HEK293T (cell line): Measurements from ENCODE around the gene NLRP9.

Experiments used
- CTCF ChIA-PET: fragments of 350-600 bp; formaldehyde crosslinking; extraction: SDS; loops from one replicate; lab custom pipeline; 2021; ENCODE audit warnings: antibody characterized with exemption, inconsistent platforms; lab: Yijun Ruan, JAX
- POLR2A ChIA-PET: fragments of 350-600 bp; formaldehyde crosslinking; extraction: SDS; loops from one replicate; lab custom pipeline; 2020; ENCODE audit warnings: antibody characterized with exemption, inconsistent platforms; lab: Yijun Ruan, JAX
- DNase-seq: peaks from one replicate; pipeline ENCODE4 v3.0.0; 2012; ENCODE audit warnings: mixed read lengths; ENCODE audit errors: extremely low spot score
- ARNT ChIP-seq: fragments of 450-650 bp; IDR thresholded peaks from 2 replicates; pipeline ENCODE4 v1.6.1; 2017; ENCODE audit warnings: mild to moderate bottlenecking
- BHLHE40 ChIP-seq: fragments of 450-650 bp; IDR thresholded peaks from 2 replicates; pipeline ENCODE4 v1.6.1; 2016; ENCODE audit warnings: mild to moderate bottlenecking, moderate library complexity, borderline replicate concordance
- CTBP1 ChIP-seq: fragments of 450-650 bp; IDR thresholded peaks from 2 replicates; pipeline ENCODE4 v1.6.1; 2016; ENCODE audit warnings: borderline replicate concordance
- ELF4 ChIP-seq: fragments of 450-650 bp; IDR thresholded peaks from 2 replicates; pipeline ENCODE4 v1.6.1; 2017; ENCODE audit warnings: antibody characterized with exemption
- FOXA1 ChIP-seq: fragments of 450-650 bp; IDR thresholded peaks from 2 replicates; pipeline ENCODE4 v1.6.1; 2016; ENCODE audit warnings: mild to moderate bottlenecking
- FOXK2 ChIP-seq: fragments of 450-650 bp; IDR thresholded peaks from 2 replicates; pipeline ENCODE4 v1.6.1; 2016; ENCODE audit warnings: mild to moderate bottlenecking
- FOXM1 ChIP-seq: fragments of 450-650 bp; IDR thresholded peaks from 2 replicates; pipeline ENCODE4 v1.6.1; 2017; ENCODE audit warnings: mild to moderate bottlenecking, borderline replicate concordance
- HDGF ChIP-seq: fragments of 450-650 bp; IDR thresholded peaks from 2 replicates; pipeline ENCODE4 v1.6.1; 2017; ENCODE audit warnings: antibody characterized with exemption, borderline replicate concordance
- L3MBTL2 ChIP-seq: fragments of 450-650 bp; conservative IDR thresholded peaks from 2 replicates; pipeline ENCODE4 v1.6.1; 2016; ENCODE audit warnings: mild to moderate bottlenecking
- LEF1 ChIP-seq: fragments of 450-650 bp; IDR thresholded peaks from 2 replicates; pipeline ENCODE4 v1.6.1; 2017; ENCODE audit warnings: mild to moderate bottlenecking, borderline replicate concordance
- NFRKB ChIP-seq: fragments of 450-650 bp; IDR thresholded peaks from 2 replicates; pipeline ENCODE4 v1.6.1; 2016; ENCODE audit warnings: mild to moderate bottlenecking, moderate library complexity
- SP1 ChIP-seq: fragments of 450-650 bp; IDR thresholded peaks from 2 replicates; pipeline ENCODE4 v1.6.1; 2017
- SUZ12 ChIP-seq: fragments of 450-650 bp; IDR thresholded peaks from 2 replicates; pipeline ENCODE4 v1.6.1; 2016; ENCODE audit warnings: mild to moderate bottlenecking
- TARDBP ChIP-seq: fragments of 450-650 bp; IDR thresholded peaks from 2 replicates; pipeline ENCODE4 v1.6.1; 2016
- ZNF384 ChIP-seq: fragments of 450-650 bp; IDR thresholded peaks from 2 replicates; pipeline ENCODE4 v1.6.1; 2016
- TF ChIP-seq, protein P1 (sequence below): fragments of 450-650 bp; IDR thresholded peaks from 2 replicates; pipeline ENCODE4 v1.6.1; 2016

NLRP9 gene

DNA sequence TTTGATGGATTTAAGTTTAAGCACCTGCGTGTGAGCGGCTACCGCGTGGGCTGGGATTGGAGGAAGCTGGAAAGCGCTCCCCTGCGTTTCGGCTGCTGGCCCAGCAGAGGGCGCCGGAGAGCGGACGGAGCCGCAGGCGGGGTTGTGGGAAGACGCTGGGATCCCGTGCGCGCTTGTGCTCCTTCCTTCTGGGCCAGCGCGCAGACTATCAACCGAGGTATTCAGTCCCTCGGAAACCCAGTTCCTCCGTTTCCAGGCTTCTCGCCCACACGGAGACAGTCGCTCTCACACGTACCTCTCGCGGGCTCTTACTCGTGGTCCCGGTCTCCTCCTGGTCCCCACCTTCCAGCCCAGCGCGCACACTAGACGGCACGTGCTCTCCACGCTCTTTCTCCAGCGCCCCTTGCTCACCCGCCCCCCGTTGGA is 34.4 kb downstream of the NLRP9 start:
- TF ChIP-seq TARDBP = no peak
- no peak for TF ChIP-seq CTBP1
- no peak for TF ChIP-seq BHLHE40
- TF ChIP-seq, protein P1, sequence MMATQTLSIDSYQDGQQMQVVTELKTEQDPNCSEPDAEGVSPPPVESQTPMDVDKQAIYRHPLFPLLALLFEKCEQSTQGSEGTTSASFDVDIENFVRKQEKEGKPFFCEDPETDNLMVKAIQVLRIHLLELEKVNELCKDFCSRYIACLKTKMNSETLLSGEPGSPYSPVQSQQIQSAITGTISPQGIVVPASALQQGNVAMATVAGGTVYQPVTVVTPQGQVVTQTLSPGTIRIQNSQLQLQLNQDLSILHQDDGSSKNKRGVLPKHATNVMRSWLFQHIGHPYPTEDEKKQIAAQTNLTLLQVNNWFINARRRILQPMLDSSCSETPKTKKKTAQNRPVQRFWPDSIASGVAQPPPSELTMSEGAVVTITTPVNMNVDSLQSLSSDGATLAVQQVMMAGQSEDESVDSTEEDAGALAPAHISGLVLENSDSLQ = no peak
- CTCF ChIA-PET = no interaction called here
- DNase-seq = peak; percentile 39
- POLR2A ChIA-PET = no interaction called here

DNA sequence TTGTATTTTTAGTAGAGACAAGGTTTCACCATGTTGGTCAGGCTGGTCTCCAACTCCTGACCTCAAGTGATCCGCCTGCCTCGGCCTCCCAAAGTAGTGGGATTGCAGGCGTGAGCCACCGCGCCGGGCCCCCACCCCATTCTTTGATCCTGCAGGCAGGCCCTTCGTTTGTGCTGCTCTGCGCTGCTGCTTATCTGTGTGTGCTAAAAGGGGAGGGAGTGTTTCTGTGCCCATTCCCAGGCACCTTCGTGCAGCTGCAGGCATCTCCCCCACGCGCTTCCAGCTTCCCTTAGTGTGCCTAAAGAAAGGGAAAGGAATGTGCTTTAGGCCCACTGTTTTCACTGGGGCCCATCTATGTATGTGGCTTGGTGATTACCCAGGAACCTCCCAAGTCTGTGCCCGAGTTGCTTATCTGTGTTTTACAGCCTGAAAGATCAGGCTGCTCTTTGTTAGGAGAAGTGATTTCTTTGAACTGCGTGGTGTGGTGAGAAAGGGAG is 36.0 kb downstream of the NLRP9 start:
- CTCF ChIA-PET = no interaction called here
- POLR2A ChIA-PET = no interaction called here
- no peak for TF ChIP-seq ZNF384
- TF ChIP-seq ELF4 = no peak
- TF ChIP-seq L3MBTL2 = no peak
- TF ChIP-seq, protein P1 = no peak
- no peak for TF ChIP-seq SP1
- TF ChIP-seq ARNT = no peak
- TF ChIP-seq BHLHE40 = no peak
- no peak for TF ChIP-seq HDGF
- TF ChIP-seq LEF1 = no peak
- no peak for TF ChIP-seq FOXA1
- no peak for TF ChIP-seq TARDBP
- TF ChIP-seq FOXK2 = no peak
- TF ChIP-seq CTBP1 = no peak
- no peak for TF ChIP-seq NFRKB
- TF ChIP-seq FOXM1 = no peak
- no peak for TF ChIP-seq SUZ12
- no peak for DNase-seq

DNA sequence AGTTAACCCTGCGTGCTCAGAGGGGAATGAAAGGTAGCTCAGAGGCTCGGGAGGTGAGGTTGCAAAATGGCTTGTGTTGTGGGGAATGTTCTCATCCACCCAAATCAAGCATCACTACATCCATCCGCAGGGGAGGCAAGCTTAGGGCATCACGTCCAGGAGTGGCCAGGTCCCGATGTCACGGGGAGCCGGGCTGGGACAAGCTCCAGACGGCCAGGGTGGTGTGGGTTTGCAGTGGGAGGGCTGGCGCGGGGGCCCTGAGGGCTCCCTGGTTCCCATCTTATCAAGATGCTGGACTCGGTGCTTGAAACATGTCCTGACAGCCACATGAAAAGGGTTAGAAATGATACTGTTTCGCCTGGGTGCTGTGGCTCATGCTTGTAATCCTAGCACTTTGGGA is 37.4 kb downstream of the NLRP9 start:
- CTCF ChIA-PET = no interaction called here
- no peak for DNase-seq
- POLR2A ChIA-PET = no interaction called here
- no peak for TF ChIP-seq SP1
- TF ChIP-seq BHLHE40 = no peak
- TF ChIP-seq NFRKB = no peak
- TF ChIP-seq HDGF = no peak
- TF ChIP-seq ZNF384 = no peak
- TF ChIP-seq CTBP1 = no peak
- no peak for TF ChIP-seq LEF1
- no peak for TF ChIP-seq L3MBTL2
- no peak for TF ChIP-seq FOXK2
- no peak for TF ChIP-seq TARDBP
- TF ChIP-seq FOXM1 = no peak
- no peak for TF ChIP-seq FOXA1
- no peak for TF ChIP-seq ELF4
- TF ChIP-seq, protein P1 = no peak
- no peak for TF ChIP-seq ARNT
- no peak for TF ChIP-seq SUZ12

DNA sequence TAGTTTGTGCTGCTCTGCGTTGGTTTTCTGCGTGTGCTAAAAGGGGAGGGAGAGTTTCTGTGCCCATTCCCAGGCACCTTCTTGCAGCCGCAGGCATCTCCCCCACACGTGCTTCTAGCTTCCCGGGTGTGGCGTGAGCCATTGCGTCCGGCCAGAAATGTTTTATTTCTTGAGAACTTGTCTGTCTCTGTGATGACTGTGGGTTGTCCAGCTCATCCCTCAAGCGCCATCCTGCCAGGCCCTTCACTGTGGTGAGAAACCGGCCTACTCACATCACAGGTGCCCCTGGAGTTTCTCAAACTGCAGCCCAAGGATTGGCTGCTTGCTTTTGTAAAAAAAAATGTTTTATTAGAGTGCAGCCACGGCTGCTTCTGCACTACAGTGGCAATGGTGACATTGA is 39.0 kb downstream of the NLRP9 start:
- no peak for DNase-seq
- CTCF ChIA-PET = no interaction called here
- TF ChIP-seq SP1 (no peak), SUZ12 (no peak), HDGF (no peak), BHLHE40 (no peak), FOXK2 (no peak), ELF4 (no peak), CTBP1 (no peak), TARDBP (no peak)
- POLR2A ChIA-PET = no interaction called here

DNA sequence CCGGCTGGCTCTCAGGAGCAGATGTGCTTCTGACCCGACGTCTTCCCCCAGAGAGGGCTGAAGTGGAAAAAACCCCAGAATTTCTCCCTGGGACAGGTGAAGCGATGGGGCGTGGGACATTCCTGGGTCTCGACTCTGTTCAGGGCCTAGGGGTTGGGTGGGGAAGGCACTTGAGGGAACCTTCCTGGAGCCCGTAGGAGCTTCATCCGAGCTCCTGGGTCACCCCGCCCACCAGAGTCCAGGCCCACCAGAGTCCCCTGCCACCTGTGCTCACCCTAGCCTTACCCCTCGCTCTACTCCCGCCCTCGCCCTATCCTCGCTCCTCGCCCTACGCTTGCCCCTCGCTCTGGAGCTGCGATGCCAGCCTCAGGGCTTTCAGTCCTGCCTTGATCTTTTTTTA is 39.9 kb downstream of the NLRP9 start:
- ChIA-PET POLR2A (no interaction called here), CTCF (no interaction called here)
- DNase-seq = no peak
- TF ChIP-seq HDGF (no peak), FOXA1 (no peak), ARNT (no peak), CTBP1 (no peak)

DNA sequence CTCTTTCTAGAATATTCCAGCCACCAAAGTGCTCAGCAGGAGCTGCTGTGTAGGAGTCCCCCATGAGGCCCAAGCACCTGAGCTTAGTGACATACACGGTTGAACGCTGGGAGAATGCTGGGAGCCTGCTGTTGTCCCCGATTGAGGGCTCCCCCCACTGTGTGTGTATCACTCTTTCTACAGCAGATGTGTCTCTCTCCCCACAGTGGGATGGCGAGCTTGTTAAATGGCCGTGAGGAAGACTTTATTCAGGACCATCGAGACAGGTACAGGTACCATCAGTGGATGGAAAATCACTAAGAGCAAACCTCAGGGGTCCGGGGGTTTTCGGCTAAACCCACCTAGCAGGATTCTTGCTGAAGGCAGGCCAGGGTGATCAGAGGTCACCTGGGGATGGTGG is 40.5 kb downstream of the NLRP9 start:
- TF ChIP-seq LEF1 (no peak), L3MBTL2 (no peak), SUZ12 (no peak), ELF4 (no peak), FOXM1 (no peak), TARDBP (no peak), SP1 (no peak), ARNT (no peak), CTBP1 (no peak), ZNF384 (no peak), HDGF (no peak), NFRKB (no peak)
- ChIA-PET CTCF (no interaction called here), POLR2A (no interaction called here)
- DNase-seq = no peak

DNA sequence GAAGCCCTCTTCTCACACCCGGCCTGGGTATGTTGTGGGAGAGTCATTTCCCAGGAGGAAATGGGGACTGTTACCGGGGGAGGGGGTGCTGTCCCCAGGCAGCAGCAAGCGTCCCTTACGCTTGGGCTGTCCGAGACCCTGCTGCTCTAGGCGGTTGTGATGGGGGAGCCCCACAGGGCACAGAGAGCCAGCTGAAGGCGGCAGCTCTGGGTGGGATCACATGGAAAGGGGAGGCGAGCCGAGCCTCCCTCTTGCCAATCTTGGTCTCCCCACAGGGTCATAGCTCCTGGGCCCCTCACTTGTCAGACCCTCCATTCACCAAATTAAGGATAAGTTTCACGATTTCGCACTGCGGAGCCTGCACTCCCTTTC is 41.1 kb downstream of the NLRP9 start:
- DNase-seq = no peak
- no peak for TF ChIP-seq FOXK2
- no peak for TF ChIP-seq NFRKB
- TF ChIP-seq, protein P1 = no peak
- TF ChIP-seq CTBP1 = no peak
- TF ChIP-seq SUZ12 = no peak
- TF ChIP-seq ARNT = no peak
- TF ChIP-seq FOXM1 = no peak
- TF ChIP-seq L3MBTL2 = no peak
- no peak for TF ChIP-seq TARDBP
- TF ChIP-seq BHLHE40 = no peak
- TF ChIP-seq ELF4 = no peak
- TF ChIP-seq SP1 = no peak
- TF ChIP-seq ZNF384 = no peak
- no peak for TF ChIP-seq FOXA1
- TF ChIP-seq LEF1 = no peak
- POLR2A ChIA-PET = no interaction called here
- CTCF ChIA-PET = no interaction called here
